Heart right ventricle (tissue), 16 donors: ENCODE data around the gene CRYBB3. TPM values are rescaled to one million over a fixed set of nuclear protein-coding genes. Genes with fewer than 3 reads are reported as not detected.
"Not testable (repeated sequence)": the region's sequence is repeated elsewhere in the genome, so short reads cannot be mapped to it uniquely, and the experiment has no call there.

Experiments
- ATAC-seq, 8 donors: fragments of 200-7000 bp; cut with Tn5 transposase; one replicate each; pipeline ENCODE4 v1.9.1; 2020; ENCODE audit warnings: mild to moderate bottlenecking in 8 of 8, moderate library complexity in 8 of 8, moderate number of reproducible peaks in 1 of 8
- DNase-seq, 2 donors: peaks; one replicate each; pipeline ENCODE4 v3.0.0-alpha.2; 2020
- H3K27ac ChIP-seq, 10 donors: fragments of 200-600 bp; sonication (generic) in 2 of 10; one replicate each; pipeline versions ENCODE4 v1.5.0 to v1.8.0; 2020 to 2022; ENCODE audit warnings: mild to moderate bottlenecking in 3 of 10
- H3K27me3 ChIP-seq, 7 donors: fragments of 200-600 bp; one replicate each; pipeline ENCODE4 v1.8.0; 2021 to 2022; ENCODE audit warnings: mild to moderate bottlenecking in 2 of 7
- H3K36me3 ChIP-seq, 9 donors: fragments of 200-600 bp; sonication (generic) in 1 of 9; one replicate each; pipeline versions ENCODE4 v1.5.0 to v1.8.0; 2020 to 2022; ENCODE audit warnings: mild to moderate bottlenecking in 2 of 9
- H3K4me1 ChIP-seq, 9 donors: fragments of 200-600 bp; sonication (generic) in 1 of 9; one replicate each; pipeline versions ENCODE4 v1.5.0 to v1.8.0; 2020 to 2022; ENCODE audit warnings: mild to moderate bottlenecking in 4 of 9
- H3K4me3 ChIP-seq, 10 donors: fragments of 200-600 bp; sonication (generic) in 2 of 10; one replicate each; pipeline versions ENCODE4 v1.5.0 to v1.8.0; 2020 to 2022; ENCODE audit warnings: mild to moderate bottlenecking in 7 of 10, moderate library complexity in 2 of 10
- H3K9me3 ChIP-seq, 11 donors: fragments of 200-600 bp in 10 of 11; sonication (generic) in 2 of 11; one replicate each; pipeline versions ENCODE4 v1.5.0 to v1.8.0; 2013 to 2022; ENCODE audit warnings: mild to moderate bottlenecking in 2 of 11, control low read depth in 1 of 11, moderate library complexity in 1 of 11
- CTCF ChIP-seq, 9 donors: fragments of 200-600 bp; sonication (generic) in 2 of 9; IDR thresholded peaks; one replicate each; pipeline versions ENCODE4 v1.5.0 to v1.8.0; 2021 to 2022; ENCODE audit warnings: antibody characterized with exemption in 9 of 9, mild to moderate bottlenecking in 5 of 9, moderate library complexity in 1 of 9
- WGBS, 2 donors: extraction: QIAGEN DNeasy Blood & Tissue Kit; methylation state at CpG; one replicate each; pipeline ENCODE4 v1.1.7; 2013; ENCODE audit warnings: inconsistent platforms in 1 of 2; 5-methylcytosine and 5-hydroxymethylcytosine counted together
- intact Hi-C, 10 donors: fragments of 100-400 bp; cut with DNase I; formaldehyde crosslinking; loops; one replicate each; pipeline versions ENCODE4 v1.11.1 to v1.14.2; 2022
- polyA plus RNA-seq, 2 donors: library from polyadenylated mRNA; stranded (reverse); fragments of 200-250 nt; gene quantifications; one replicate each; pipeline ENCODE4 v1.2.3, GENCODE V29; 2013
- total RNA-seq, 10 donors: library from RNA; stranded (reverse); fragmentation: NEBNext Ultra II Directional in 3 of 10; extraction: Animal tissue kit (Norgen Biotek cat#: 25700) in 3 of 10; gene quantifications; one replicate each; pipeline versions ENCODE4 v1.2.1 to v1.2.4, GENCODE V29; 2021 to 2023
- donor health status: Arrhythmogenic right ventricular cardiomyopathy.
- donor health status: ischemic (EF 13 %, LVEDD 7.1; RV severe dilation, severe dysfunction).
- donor health status: healthy with polysubstance abuse.
- donor health status: DM: no; HTN: yes; CAD: no.
- donor health status: DM: no; HTN: no; CAD: no.
- donor health status: ischemic (EF 25% LVEDD 6.9; RV normal size, moderate dysfunction).
- donor health status: ischemic (EF 25% LVEDD 5.7; RV mildly dilated, moderate dysfunction).
- donor health status: healthy.
- donor health status: DM: yes; HTN: yes; CAD: no.
- donor health status: Ischemic cardiomyopathy.
- donor health status: ischemic (EF 35%, LVEDD 5.7; RV mildly dilated, moderate dysfunction).
- donor health status: nonischemic (EF 11% LVEDD 7.7; RV severe dilation, severe dysfunction).
- donor health status: DM: yes; HTN: yes; CAD: no.
- donor health status: PGD.
- donor health status: ischemic (EF 29% LVEDD 5.4; RV normal size, mild dysfunction).
- donor health status: nonischemic (EF 23%, LVEDD 6.1; RV moderate dilation, normal function).

Gene CRYBB3
- total and polyA plus RNA-seq, 12 donors = 0.06 to 0.44 (median 0.38) TPM; not detected in 8

DNA sequence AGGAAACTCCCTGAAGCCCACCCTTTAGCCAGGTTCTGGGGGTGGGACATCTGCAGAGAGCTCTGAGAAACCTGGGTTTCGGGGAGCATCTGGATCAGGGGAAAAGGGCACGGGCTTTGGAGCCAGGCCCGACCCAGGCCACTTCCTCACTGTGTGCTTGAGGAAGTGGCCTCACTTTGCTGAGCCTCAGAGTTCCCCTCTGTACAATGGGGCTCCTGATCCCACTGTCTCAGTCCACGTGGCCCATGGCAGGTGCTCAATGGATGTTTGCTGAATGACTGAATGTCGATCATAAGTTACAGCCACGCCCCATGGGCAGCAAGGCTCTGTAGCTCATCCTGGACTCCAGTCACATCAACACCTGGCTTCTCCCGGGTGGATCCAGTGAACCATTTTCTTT lies 1.3 kb downstream of the CRYBB3 start:
- 83 to 89% methylated on average over 7 of the region's 7 CpGs for WGBS, 2 donors
- ATAC-seq = no peak
- Histone ChIP-seq H3K27ac (no peak overlapping the region), H3K27me3 (no peaks in the 10 kb centered on the region), H3K4me3 (no peak overlapping the region), H3K9me3 (no peaks in the 10 kb centered on the region), H3K36me3 (peaks cover 0 to 51% (median 0%) of the 10 kb centered on the region in 9 donors), H3K4me1 (peaks cover 0 to 5% (median 0%) of the 10 kb centered on the region in 9 donors)
- intact Hi-C loops = loop anchor here in 1 of 10 donors (10.0 kb wide), 1 partner anchor 134 kb away; no protein-coding TSS in a partner anchor
- TF ChIP-seq CTCF (IDR thresholded peaks at IDR 0.05) = no peak
- no peak for DNase-seq

GRCh38 chr22:25201557-25202273 lies 2.1 kb downstream of the CRYBB3 start:
- no peak overlapping the region for H3K4me3 ChIP-seq
- 69 to 72% methylated on average over 10 of the region's 10 CpGs for WGBS, 2 donors
- H3K27me3 ChIP-seq = no peaks in the 10 kb centered on the region
- H3K27ac ChIP-seq = no peak overlapping the region
- H3K4me1 ChIP-seq = peaks cover 0 to 5% (median 0%) of the 10 kb centered on the region in 9 donors
- H3K9me3 ChIP-seq = no peaks in the 10 kb centered on the region
- intact Hi-C loops = loop anchor here in 1 of 10 donors (10.0 kb wide), 1 partner anchor 133 kb away; no protein-coding TSS in a partner anchor
- no peak for TF ChIP-seq CTCF (IDR thresholded peaks at IDR 0.05)
- no peak for DNase-seq
- peaks cover 0 to 43% (median 0%) of the 10 kb centered on the region in 9 donors for H3K36me3 ChIP-seq
- ATAC-seq = no peak

GRCh38 chr22:25202290-25202921 lies 2.7 kb downstream of the CRYBB3 start:
- TF ChIP-seq CTCF (IDR thresholded peaks at IDR 0.05) = peak; percentile 76 to 92 (median 86)
- ATAC-seq (peak in 7 of 8 donors; percentile 46 to 75 (median 63)), DNase-seq (peak; percentile 31 to 40)
- 56 to 57% methylated on average over 15 of the region's 15 CpGs for WGBS, 2 donors
- Histone ChIP-seq H3K27ac (no peak overlapping the region), H3K4me1 (peaks cover 0 to 5% (median 0%) of the 10 kb centered on the region in 9 donors), H3K27me3 (no peaks in the 10 kb centered on the region), H3K4me3 (no peak overlapping the region), H3K36me3 (peaks cover 0 to 37% (median 0%) of the 10 kb centered on the region in 9 donors), H3K9me3 (no peaks in the 10 kb centered on the region)
- intact Hi-C loops = loop anchor here in 1 of 10 donors (10.0 kb wide), 1 partner anchor 132 kb away; no protein-coding TSS in a partner anchor

- peaks cover 0 to 30% (median 0%) of the 10 kb centered on the region in 9 donors for H3K36me3 ChIP-seq
- no peaks in the 10 kb centered on the region for H3K9me3 ChIP-seq
- TF ChIP-seq CTCF (IDR thresholded peaks at IDR 0.05) = no peak
- ATAC-seq (no peak), DNase-seq (no peak)
- intact Hi-C loops = loop anchor here in 1 of 10 donors (10.0 kb wide), 1 partner anchor 132 kb away; no protein-coding TSS in a partner anchor
- WGBS, 2 donors = 94 to 95% methylated on average over 4 of the region's 4 CpGs
- no peak overlapping the region for H3K4me3 ChIP-seq
- H3K4me1 ChIP-seq = peaks cover 0 to 5% (median 0%) of the 10 kb centered on the region in 9 donors
- no peak overlapping the region for H3K27ac ChIP-seq
- H3K27me3 ChIP-seq = no peaks in the 10 kb centered on the region
These were observed 3.4 kb downstream of the CRYBB3 start for GRCh38 chr22:25203082-25203481.

GRCh38 chr22:25204547-25204946 lies 4.9 kb downstream of the CRYBB3 start:
- intact Hi-C loops = loop anchor here in 1 of 10 donors (10.0 kb wide), 1 partner anchor 130 kb away; no protein-coding TSS in a partner anchor
- not testable (repeated sequence) for H3K27ac ChIP-seq, H3K4me3 ChIP-seq, DNase-seq, H3K9me3 ChIP-seq, H3K4me1 ChIP-seq, H3K27me3 ChIP-seq, ATAC-seq
- WGBS, 2 donors = 85 to 87% methylated on average over 7 of the region's 7 CpGs
- peaks cover 0 to 23% (median 0%) of the 10 kb centered on the region in 9 donors for H3K36me3 ChIP-seq
